Measurements from ENCODE around the gene NTM.
"Not testable (repeated sequence)": the region's sequence is repeated elsewhere in the genome, so short reads cannot be mapped to it uniquely, and the experiment has no call there.

The NTM gene

DNA sequence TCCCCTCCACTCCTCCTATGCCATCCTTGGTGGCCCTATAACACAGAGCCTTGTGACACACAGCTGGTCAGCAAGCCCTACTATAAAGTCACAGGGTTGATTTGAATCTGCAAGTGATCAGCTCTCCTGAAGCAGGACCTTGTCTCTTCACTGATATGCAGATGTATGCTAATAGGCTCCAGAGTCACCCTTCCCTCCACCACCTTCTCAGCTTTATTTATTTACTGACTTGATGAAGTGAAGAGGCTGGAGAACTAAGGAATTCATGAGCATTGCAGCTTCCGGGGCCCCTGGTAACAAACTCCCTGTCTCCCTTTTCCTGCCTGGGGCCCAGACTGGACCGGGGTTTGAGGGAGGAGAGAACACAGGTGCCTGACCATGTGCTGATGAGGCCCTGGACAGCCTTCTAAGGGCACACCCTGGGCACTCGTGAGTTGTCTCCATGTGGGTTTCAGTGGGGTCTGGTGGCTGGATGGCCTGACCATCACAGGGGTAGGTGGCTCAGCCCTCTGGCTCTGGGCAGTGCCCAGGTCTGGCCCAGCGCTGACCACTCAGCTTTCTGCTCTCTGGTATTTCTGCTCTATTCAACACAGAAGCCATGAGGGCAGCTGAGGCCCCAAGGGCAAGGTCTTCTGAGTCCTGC, 307.5 kb downstream of the NTM start:
- DNase-seq: no peak

- DNase-seq: no peak
Measured at GRCh38 chr11:131678658-131679340, 308.4 kb downstream of the NTM start.

GRCh38 chr11:131680448-131680847, 310.0 kb downstream of the NTM start:
- not testable (repeated sequence) for DNase-seq

- DNase-seq: no peak
Measured at GRCh38 chr11:131681920-131682319, 311.5 kb downstream of the NTM start.

DNA sequence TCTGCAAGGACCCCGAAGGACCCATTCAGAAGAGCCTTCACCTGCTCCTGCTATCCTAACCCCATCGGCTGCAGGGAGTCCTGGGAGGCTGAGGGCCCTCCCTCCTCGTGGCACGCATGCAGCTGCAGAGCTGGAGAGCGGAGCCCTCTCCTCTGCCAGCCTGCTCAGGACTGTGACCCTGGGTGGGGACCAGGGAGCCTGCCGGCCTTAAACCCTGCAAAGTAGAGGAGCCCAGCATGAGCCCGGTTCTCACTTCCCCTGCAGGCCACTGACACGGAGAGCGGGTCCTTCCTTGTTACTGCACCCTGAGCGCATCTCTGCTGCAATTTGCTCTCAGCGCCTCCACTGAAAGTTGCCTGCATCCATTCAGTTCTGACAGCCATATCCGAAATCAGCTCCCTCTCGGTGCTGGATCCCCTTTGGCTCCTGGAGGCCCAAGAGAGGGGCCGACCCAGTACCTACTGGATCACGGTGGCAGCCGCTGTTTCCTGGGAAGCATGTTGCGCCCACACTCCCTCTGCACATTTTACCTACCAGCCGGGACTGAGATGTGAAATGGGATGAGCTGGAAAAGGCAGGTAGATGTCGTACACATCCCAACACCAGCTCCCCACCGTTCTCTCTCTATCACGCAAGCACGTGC, 312.1 kb downstream of the NTM start:
- no peak for DNase-seq

DNA sequence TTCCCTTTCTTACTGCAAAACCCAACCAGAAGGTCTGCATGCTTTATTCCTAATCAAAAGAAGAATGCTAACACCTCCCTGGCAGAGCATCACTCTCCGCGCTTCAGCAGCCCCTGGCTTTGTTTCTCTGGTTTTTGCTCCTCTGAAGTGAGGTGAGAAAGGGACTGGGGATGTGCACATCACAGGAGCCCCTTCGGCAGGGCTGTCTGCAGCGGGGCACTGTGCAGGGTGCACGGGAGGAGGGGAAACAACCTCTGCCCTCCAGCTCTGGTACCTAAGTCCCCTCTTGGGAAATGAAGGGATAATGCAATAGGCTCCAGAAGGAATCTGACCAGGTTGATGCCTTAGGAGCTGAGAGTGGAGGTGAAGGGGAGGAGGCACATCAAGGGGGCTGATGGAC, 312.7 kb downstream of the NTM start:
- no peak for DNase-seq

- DNase-seq: no peak
Measured at GRCh38 chr11:131683666-131684065, 313.3 kb downstream of the NTM start.

DNA sequence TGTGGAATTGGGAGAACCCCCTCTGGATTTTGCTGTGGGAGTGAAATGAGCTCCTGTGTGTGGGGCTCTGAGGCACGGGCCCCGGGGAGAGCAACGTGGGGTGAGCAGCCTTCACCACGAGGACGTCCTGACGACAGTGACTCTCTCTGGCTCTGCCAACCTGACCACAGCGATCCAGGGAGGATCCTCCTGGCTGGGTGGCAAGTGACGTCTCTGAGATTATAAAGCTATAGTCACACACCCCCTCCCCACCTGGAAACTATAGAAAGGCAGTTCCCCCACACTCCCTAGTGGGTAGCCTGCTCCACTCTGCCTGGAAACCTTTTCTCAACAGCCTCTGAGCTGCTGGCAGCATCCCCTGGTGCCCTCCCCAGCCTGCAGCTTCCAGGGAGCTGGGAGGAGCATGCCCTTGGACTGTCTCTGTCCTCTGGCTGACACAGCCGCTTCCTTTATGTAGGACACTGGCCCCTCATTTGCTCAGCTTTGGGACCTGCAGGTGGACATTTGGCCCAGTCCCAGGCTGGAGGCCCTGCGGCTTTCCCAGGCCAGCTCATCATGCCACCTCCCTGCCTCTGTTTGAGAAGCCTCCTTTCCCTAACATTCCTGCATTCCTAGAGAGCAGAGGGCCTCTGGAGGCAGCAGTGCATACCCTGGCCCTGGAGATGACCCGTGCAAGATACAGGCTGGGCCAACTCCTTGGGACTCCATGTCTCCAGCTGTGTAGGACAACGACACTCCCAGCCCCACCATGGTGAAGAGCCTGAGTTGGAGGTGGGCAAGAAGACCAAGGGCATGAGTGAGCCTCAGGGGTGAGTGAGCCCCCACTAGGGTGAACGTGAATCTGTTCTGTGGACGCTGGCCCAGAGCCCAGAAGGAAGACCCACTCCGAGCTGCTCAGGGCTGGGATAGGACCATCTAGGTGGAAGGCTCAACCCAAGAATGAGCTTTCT, 314.0 kb downstream of the NTM start:
- no peak for DNase-seq

- no peak for DNase-seq
Measured at GRCh38 chr11:131685206-131685605, 314.8 kb downstream of the NTM start.

DNA sequence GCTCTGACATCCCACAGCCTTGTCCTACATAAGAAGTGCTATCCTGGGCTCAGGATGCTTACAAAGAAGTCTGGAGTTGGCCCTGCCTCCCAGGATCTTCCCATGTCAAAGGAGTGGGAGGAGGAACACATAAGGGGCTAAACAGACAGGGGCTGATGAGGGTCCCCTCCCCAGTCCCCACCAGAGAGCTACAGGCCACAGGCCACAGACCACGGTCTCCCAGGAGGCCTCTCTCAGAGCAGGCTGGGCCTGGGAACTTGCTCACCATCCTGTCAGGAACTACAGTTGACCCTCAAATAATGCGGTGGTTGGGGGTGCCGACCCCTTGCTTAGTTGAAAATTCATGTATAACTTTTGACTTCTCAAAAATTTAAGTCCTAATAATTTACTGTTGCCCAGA, 315.5 kb downstream of the NTM start:
- DNase-seq: no peak

GRCh38 chr11:131686836-131687235, 316.4 kb downstream of the NTM start:
- DNase-seq: no peak

DNA sequence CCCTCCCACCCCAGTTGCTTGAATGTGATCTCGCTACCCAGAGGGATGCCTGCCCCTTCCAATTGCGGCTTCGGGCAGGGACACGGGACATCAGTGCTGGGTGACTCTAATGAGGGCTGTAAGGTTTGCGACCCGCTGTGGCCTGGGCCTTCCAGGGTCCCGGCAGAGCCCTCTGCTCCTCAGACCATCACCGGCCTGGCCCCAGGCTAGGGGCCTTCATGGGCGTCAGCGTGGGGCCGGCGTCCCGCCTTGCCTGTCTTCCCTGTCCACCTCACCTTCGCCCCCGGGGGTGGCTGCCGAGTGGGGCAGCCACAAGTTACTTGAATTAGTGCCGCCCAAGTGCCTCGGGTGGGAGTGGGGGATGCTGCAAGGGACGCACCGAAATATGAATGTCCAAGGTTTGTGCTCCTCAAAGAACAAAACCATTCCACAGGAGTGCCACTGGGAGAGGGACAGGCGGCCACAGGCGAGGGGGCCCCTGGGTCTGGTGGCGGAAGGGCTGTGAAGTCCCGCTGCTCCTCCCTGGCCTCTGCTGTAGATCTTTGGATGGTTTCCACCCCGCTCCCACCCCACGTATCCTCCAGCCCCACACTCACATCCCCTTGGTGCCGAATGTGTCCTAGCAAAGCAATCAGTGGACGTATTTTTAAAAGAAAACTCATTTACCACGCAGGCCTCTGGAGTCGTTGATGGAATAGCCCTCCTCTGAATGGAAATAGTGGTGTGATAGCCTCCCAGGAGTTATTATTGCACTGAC, 317.1 kb downstream of the NTM start:
- DNase-seq: no peak

GRCh38 chr11:131688048-131688693, 317.8 kb downstream of the NTM start:
- peak; percentile 54 for DNase-seq

- no peak for DNase-seq
Measured at GRCh38 chr11:131689049-131689925, 318.9 kb downstream of the NTM start.

GRCh38 chr11:131690362-131690761, 319.9 kb downstream of the NTM start:
- no peak for DNase-seq

DNA sequence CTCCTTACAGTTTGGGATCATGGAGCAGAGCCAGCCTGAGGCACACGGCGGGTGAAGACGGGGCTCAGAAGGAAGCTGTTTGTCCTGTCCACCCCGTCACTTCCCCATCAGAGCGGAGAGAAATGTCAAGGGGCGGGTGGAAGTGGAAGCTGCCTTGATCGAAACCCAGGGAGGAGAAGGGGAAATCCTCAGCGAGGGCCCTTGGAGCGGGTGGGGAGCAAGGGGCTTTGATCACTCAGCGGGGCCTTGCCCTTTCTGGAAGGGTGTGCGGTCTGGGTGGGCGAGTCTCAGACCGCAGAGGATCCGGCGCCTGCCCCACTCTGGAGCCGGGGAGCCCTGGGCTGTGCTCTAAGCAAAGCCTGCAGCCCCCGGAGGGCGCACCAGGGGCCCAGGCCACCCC, 320.4 kb downstream of the NTM start:
- DNase-seq: no peak

DNA sequence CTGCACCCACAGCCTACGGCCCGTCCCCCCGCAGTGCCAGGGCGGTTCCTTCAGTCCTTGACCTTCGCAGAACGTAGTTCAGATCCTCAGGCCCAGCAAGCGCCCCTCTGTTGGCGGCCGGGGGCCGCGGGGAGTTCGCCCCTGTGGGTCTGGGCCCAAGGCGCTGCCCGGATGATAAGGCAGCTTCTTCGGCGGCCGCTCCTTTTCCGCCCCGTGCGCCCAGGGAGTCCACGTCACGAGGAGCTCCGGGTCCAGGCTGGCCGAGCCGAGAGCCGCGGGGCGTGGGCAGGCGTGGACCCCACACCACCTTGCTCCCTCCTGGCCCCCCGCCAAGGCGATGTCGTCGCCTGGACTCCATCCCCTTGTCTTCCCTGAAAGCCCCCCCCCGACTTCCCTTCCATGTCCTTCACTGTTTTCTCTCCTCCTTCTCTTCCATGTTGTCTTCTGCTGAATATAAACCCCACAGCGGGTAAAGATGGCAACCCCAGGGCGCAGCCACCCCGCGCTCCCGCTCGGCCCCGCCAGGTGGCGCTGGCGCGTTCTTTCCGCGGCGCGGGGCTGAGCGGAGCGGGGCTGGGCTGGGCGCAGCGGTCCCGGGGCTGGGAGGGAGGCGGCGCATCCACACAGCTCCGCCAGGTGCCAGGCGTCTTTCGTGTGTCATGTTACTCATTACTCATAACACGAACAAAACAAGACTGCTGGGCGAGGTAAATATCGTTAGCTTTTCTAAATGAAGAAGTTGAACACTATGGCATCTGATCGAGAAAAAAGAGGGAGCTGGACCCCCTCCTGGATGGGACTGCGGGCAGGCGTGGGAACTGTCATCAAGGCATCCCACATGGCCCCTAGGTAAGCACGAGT, 321.0 kb downstream of the NTM start:
- DNase-seq: peak; percentile 45

- peak; percentile 40 for DNase-seq
Measured at GRCh38 chr11:131692151-131692550, 321.7 kb downstream of the NTM start.

DNA sequence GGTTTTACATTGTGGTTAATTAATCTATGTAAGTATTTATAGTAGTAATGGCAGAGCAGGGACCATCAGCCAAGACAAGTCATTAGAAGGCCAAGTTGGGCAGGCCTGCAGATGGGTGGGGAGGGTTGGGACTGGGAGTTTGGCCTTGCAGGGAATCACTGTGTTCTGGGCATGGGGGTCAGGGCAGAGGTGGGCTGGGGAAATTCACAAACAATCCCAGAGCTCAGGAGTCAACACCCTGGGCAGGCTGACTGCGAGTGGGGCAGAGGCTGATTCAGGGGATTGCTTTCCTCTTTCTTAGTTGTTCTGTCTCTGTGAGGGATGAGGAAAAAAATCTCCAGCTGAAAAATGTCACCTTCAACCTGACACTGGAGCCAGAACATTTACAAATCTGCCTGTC, 322.5 kb downstream of the NTM start:
- DNase-seq: no peak

DNA sequence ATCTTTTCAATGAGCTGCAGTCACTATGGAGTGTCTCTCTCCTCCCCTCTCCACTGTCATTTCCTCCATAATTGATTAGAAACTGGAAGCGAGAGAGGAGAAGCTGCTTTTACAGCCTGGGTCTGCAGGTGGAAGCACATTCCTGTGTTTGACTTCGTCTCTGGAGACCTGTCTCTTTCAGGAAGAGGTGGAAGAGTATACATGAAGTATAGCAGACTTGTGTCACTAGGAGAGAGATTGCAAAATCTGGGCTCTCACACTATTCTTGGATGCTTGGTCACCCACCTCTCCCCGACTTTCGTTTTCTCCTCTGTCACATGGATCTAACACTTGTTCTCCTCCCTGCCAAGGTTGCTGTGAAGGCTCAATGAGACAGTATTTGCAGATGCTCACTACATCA, 323.3 kb downstream of the NTM start:
- DNase-seq: no peak

Measured in fibroblast of skin of right quadriceps (primary cell).